Cardiac muscle cell (in vitro differentiated cells and primary cell): Measurements from ENCODE around the gene MRTO4. TPM values are rescaled to one million over a fixed set of nuclear protein-coding genes. Genes with fewer than 3 reads are reported as not detected.

Experiments
- DNase-seq, 2 donors: peaks; one replicate each; pipeline versions ENCODE4 v3.0.0 to v3.0.0-alpha.2; 2010 to 2017; ENCODE audit warnings: low read depth in 1 of 2, low spot score in 1 of 2
- H3K27ac ChIP-seq: fragments of 200-600 bp; sonication (generic); 2 replicates; pipeline ENCODE4 v1.5.1; 2016
- H3K27me3 ChIP-seq: fragments of 200-600 bp; sonication (generic); 2 replicates; pipeline ENCODE4 v1.6.0; 2016; ENCODE audit warnings: control low read depth
- H3K36me3 ChIP-seq: fragments of 200-600 bp; sonication (generic); 2 replicates; pipeline ENCODE4 v1.5.1; 2016; ENCODE audit warnings: control low read depth
- H3K4me1 ChIP-seq: fragments of 200-600 bp; sonication (generic); 2 replicates; pipeline ENCODE4 v1.8.1; 2017; ENCODE audit warnings: low read depth, mild to moderate bottlenecking, mixed run types
- H3K4me3 ChIP-seq: fragments of 200-600 bp; sonication (generic); 2 replicates; pipeline ENCODE4 v1.5.1; 2016; ENCODE audit warnings: mild to moderate bottlenecking
- H3K9me3 ChIP-seq: fragments of 200-600 bp; sonication (generic); 2 replicates; pipeline ENCODE4 v1.5.1; 2017; ENCODE audit warnings: low read depth, mild to moderate bottlenecking, control low read depth
- polyA plus RNA-seq: library from polyadenylated mRNA; unstranded; fragments of >200 nt; fragmentation: Nextera tagmentation; extraction: Ambion mirVana; gene quantifications from 2 replicates; pipeline ENCODE4 v1.2.1, GENCODE V29; 2016
- total RNA-seq: library from RNA; depleted of rRNA; stranded (reverse); fragments of >200 nt; gene quantifications from 2 replicates; pipeline ENCODE4 v1.2.3, GENCODE V29; 2016
- TF ChIP-seq, protein P1 (sequence below): IDR thresholded peaks from 2 replicates; pipeline ENCODE4 v1.5.1; 2012; ENCODE audit warnings: low read depth, mild to moderate bottlenecking, low read length

The MRTO4 gene
- total RNA-seq (21.3 and 28.8 TPM in 2 replicates), polyA plus RNA-seq (29.9 and 33.6 TPM in 2 replicates)

DNA sequence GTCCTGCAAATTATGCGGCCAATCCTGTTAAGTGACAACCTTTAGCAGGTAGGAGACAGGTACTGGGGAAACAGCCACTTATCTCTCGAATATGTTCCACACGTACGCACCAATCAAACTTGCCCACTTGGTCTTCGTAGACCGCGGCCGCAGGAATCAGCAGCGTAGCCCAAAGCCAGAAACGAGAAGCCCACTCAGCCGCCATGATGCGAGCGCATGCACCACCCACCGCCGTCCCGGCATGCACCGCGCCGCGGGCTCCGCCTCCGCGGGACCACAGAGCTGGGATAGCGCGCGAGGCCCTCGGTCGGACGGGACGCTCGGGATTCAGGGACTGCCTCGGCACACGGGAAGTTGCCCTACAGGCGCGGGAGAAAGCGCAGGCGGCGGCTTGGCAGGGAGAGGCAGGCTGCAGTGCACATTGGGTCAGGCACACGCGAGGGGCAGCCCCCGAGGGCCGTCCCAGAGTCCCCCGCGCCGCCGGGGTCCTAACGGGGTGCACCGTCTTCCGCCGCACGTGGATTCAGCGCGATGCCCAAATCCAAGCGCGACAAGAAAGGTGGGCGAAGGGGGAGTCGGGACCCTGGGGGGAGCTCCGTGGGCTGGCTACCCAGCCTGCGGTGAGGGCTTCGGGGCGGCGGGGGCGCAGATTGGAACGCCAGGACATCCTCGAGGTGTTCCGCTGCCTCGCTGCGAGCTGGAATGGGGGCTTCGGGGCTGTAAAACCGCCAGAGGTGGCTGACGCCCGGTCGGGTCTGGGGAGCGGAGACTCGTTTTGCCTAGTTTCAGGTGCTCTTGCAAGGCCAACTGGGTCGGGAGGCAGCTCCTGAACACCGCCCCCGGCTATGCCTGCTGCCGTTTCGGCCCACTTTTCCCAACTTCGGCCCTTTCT lies at the start of gene MRTO4, which contains the start of gene EMC1:
MRTO4 (plus strand) TSS at position 501 of the 892 bp plus-strand sequence; CDS start at position 532, 31 bp downstream.
EMC1 (minus strand) TSS at position 220 of the 892 bp plus-strand sequence; CDS start at position 205, 15 bp downstream.
- peaks cover 2% of the 10 kb centered on the region for H3K36me3 ChIP-seq
- H3K9me3 ChIP-seq = no peaks in the 10 kb centered on the region
- peak; percentile 84 to 89 for DNase-seq
- H3K4me1 ChIP-seq = peaks cover 16% of the 10 kb centered on the region
- peak within 1 kb of the TSS; percentile 83 for H3K4me3 ChIP-seq
- TF ChIP-seq, protein P1, sequence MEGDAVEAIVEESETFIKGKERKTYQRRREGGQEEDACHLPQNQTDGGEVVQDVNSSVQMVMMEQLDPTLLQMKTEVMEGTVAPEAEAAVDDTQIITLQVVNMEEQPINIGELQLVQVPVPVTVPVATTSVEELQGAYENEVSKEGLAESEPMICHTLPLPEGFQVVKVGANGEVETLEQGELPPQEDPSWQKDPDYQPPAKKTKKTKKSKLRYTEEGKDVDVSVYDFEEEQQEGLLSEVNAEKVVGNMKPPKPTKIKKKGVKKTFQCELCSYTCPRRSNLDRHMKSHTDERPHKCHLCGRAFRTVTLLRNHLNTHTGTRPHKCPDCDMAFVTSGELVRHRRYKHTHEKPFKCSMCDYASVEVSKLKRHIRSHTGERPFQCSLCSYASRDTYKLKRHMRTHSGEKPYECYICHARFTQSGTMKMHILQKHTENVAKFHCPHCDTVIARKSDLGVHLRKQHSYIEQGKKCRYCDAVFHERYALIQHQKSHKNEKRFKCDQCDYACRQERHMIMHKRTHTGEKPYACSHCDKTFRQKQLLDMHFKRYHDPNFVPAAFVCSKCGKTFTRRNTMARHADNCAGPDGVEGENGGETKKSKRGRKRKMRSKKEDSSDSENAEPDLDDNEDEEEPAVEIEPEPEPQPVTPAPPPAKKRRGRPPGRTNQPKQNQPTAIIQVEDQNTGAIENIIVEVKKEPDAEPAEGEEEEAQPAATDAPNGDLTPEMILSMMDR = no peak
- H3K27me3 ChIP-seq = no peaks in the 10 kb centered on the region
- peak within 1 kb of the TSS; percentile 96 for H3K27ac ChIP-seq

DNA sequence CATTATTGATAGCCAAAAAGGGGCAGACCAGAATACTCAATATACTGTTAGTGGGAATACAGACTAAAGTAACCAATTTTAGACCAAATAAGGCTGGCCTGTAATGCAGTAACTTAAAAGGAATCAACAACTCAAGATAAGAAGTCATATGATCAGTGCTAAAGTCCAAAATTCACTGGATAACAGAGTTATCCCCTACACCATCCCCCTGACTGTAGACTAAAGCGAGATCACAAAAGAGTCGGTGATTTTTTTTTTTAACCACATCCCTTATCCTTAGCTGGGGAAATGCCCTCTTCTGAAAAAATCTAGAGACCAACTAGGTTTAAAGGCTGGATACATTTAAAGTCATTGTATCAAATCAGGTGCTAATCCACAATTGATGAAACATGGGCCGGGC lies 49.2 kb upstream of the MRTO4 start:
- TF ChIP-seq, protein P1 = no peak
- Histone ChIP-seq H3K4me3 (no peak overlapping the region), H3K36me3 (peaks cover 28% of the 10 kb centered on the region), H3K9me3 (no peaks in the 10 kb centered on the region), H3K4me1 (peaks cover 60% of the 10 kb centered on the region), H3K27ac (peak overlapping the region; percentile 93), H3K27me3 (no peaks in the 10 kb centered on the region)
- no peak for DNase-seq

DNA sequence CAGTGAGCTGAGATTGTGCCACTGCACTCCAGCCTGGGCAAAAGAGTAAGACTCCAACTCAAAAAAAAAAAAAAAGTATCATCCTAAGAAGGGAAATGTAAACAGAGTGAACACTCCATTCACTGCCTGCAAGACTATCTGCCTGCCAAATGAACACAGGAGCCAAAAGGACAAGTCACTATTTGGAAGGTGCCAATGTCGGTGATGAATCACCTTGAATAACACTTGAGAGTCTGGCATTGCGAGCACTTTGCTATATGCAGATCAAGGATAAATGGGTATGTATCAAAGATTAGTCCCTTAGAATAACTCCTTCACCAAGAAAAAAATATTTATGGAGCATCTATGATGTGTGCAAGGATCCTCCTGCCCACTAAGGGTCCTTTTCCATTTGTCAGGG lies 48.2 kb upstream of the MRTO4 start:
- peaks cover 18% of the 10 kb centered on the region for H3K36me3 ChIP-seq
- H3K27me3 ChIP-seq = no peaks in the 10 kb centered on the region
- H3K27ac ChIP-seq = peak overlapping the region; percentile 5
- TF ChIP-seq, protein P1 = no peak
- peak in 1 of 2 donors; percentile 34 for DNase-seq
- peaks cover 52% of the 10 kb centered on the region for H3K4me1 ChIP-seq
- no peak overlapping the region for H3K4me3 ChIP-seq
- H3K9me3 ChIP-seq = no peaks in the 10 kb centered on the region

DNA sequence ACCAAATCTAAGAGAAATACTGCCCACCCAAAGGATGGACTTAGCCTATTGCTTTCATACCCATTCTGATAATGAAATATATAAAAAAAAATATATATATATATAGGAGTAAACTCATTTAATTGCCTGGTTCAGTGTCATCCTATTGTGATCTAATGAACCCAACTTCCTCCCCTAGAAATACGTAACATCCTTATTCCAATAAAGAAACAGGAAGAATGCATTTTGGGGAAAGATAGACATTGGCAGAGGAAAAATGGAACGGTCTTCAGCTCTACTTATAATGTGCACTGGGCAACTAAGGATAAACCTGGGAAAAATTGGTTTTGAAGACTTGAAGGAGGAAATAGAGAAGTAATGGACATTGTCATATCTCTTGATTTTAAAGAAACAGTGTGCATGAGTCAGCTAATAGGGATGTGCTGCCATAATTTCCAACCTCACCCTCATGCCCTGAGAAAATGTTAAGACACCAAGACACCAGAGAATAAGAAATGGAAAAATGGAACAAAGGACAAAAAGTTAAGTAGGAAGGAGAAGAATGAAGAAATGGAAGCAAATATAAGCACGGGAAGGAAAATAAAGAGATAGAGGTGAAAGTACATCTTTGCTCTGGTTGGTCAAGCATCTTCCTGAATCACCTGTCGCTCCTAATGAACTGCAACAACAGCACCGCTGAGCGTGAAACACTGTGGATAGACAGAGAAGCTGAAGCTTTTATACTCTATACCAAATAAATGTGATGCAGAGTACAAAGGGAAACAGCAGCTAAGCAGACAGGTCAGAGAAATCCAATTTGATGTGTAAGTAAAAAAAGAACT lies 46.9 kb upstream of the MRTO4 start:
- peak in 1 of 2 donors; percentile 21 for DNase-seq
- H3K4me3 ChIP-seq = no peak overlapping the region
- TF ChIP-seq, protein P1 = no peak
- peaks cover 48% of the 10 kb centered on the region for H3K4me1 ChIP-seq
- H3K27ac ChIP-seq = no peak overlapping the region
- H3K27me3 ChIP-seq = no peaks in the 10 kb centered on the region
- H3K9me3 ChIP-seq = no peaks in the 10 kb centered on the region
- peaks cover 12% of the 10 kb centered on the region for H3K36me3 ChIP-seq

DNA sequence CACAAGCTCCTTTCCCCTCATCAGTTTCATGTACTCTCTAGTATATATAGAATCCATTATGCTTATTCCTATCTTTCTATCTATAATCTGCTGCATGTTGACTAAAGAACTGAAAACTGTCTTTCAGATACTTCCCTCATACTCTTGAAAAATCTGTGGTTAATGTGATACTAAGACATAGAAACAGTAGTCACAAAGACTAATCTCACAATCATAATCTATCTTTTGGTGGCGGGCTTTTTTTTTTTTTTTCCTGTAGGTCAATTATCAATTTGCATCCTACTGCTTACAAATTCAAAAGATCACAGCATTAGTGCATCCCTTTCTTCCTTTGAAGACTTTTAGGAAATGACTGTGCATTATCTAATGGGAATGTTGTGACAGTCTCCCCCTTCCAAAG lies 46.2 kb upstream of the MRTO4 start:
- Histone ChIP-seq H3K9me3 (no peaks in the 10 kb centered on the region), H3K27me3 (no peaks in the 10 kb centered on the region), H3K4me1 (peaks cover 42% of the 10 kb centered on the region), H3K36me3 (peaks cover 5% of the 10 kb centered on the region), H3K27ac (peak overlapping the region; percentile 52), H3K4me3 (no peak overlapping the region)
- no peak for DNase-seq
- TF ChIP-seq, protein P1 = no peak
